ENCODE measurements around the gene WDR81. TPM values are rescaled to one million over a fixed set of nuclear protein-coding genes. Genes with fewer than 3 reads are reported as not detected.
"Not testable (repeated sequence)": the region's sequence is repeated elsewhere in the genome, so short reads cannot be mapped to it uniquely, and the experiment has no call there.

Gene WDR81
- total and polyA plus RNA-seq, 2 donors = 12.0 to 27.0 TPM

DNA sequence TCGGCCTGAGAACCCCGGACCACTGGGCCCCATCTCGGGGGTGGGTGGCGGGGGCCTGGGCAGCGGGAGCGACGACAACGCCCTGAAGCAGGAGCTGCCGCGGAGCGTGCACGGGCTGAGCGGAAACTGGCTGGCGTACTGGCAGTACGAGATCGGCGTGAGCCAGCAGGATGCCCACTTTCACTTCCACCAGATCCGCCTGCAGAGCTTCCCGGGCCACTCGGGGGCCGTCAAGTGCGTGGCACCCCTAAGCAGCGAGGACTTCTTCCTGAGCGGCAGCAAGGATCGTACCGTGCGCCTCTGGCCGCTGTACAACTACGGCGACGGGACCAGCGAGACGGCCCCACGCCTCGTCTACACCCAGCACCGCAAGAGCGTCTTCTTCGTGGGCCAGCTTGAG is 9.3 kb downstream of the WDR81 start:
- 98% methylated on average over 38 of the region's 38 CpGs for WGBS
- no peak for DNase-seq (ENCODE audit: low read depth in 6 of 9, low spot score in 9 of 9)
- peaks cover 43 to 69% of the 10 kb centered on the region in 2 donors for H3K36me3 ChIP-seq (ENCODE audit: control insufficient read depth in 2 of 2, insufficient read depth in 2 of 2, low read length in 1 of 2)

GRCh38 chr17:1735418-1735817 is 10.9 kb downstream of the WDR81 start:
- H3K27me3 ChIP-seq (ENCODE audit: control insufficient read depth in 2 of 2, insufficient read depth in 1 of 2, low read length in 1 of 2) = no peaks in the 10 kb centered on the region
- H3K36me3 ChIP-seq (ENCODE audit: control insufficient read depth in 2 of 2, insufficient read depth in 2 of 2, low read length in 1 of 2) = peaks cover 38 to 65% of the 10 kb centered on the region in 2 donors
- no peak overlapping the region for H3K4me3 ChIP-seq (ENCODE audit: low read length in 2 of 2)
- no peaks in the 10 kb centered on the region for H3K9me3 ChIP-seq (ENCODE audit: control insufficient read depth in 2 of 2, insufficient read depth in 1 of 2, low read length in 1 of 2)
- H3K4me1 ChIP-seq (ENCODE audit: control insufficient read depth in 2 of 2, insufficient read depth in 2 of 2, low read length in 2 of 2) = peaks cover 0 to 18% of the 10 kb centered on the region in 2 donors
- 98% methylated on average over 10 of the region's 10 CpGs for WGBS
- DNase-seq (ENCODE audit: low read depth in 6 of 9, low spot score in 9 of 9) = no peak
- no peak overlapping the region for H3K27ac ChIP-seq (ENCODE audit: low read depth in 1 of 2, low read length in 1 of 2)

More for the DNA sequence above, 9.3 kb downstream of the WDR81 start:
- Histone ChIP-seq H3K9me3 (ENCODE audit: control insufficient read depth in 2 of 2, insufficient read depth in 1 of 2, low read length in 1 of 2) (no peaks in the 10 kb centered on the region), H3K4me1 (ENCODE audit: control insufficient read depth in 2 of 2, insufficient read depth in 2 of 2, low read length in 2 of 2) (peaks cover 0 to 18% of the 10 kb centered on the region in 2 donors), H3K27ac (ENCODE audit: low read depth in 1 of 2, low read length in 1 of 2) (no peak overlapping the region), H3K4me3 (ENCODE audit: low read length in 2 of 2) (no peak overlapping the region), H3K27me3 (ENCODE audit: control insufficient read depth in 2 of 2, insufficient read depth in 1 of 2, low read length in 1 of 2) (no peaks in the 10 kb centered on the region)

- Histone ChIP-seq H3K36me3 (ENCODE audit: control insufficient read depth in 2 of 2, insufficient read depth in 2 of 2, low read length in 1 of 2) (peaks cover 36 to 60% of the 10 kb centered on the region in 2 donors), H3K27ac (ENCODE audit: low read depth in 1 of 2, low read length in 1 of 2) (no peak overlapping the region), H3K4me3 (ENCODE audit: low read length in 2 of 2) (no peak overlapping the region), H3K9me3 (ENCODE audit: control insufficient read depth in 2 of 2, insufficient read depth in 1 of 2, low read length in 1 of 2) (no peaks in the 10 kb centered on the region), H3K27me3 (ENCODE audit: control insufficient read depth in 2 of 2, insufficient read depth in 1 of 2, low read length in 1 of 2) (no peaks in the 10 kb centered on the region), H3K4me1 (ENCODE audit: control insufficient read depth in 2 of 2, insufficient read depth in 2 of 2, low read length in 2 of 2) (peaks cover 0 to 16% of the 10 kb centered on the region in 2 donors)
- no peak for DNase-seq (ENCODE audit: low read depth in 6 of 9, low spot score in 9 of 9)
- WGBS = 97% methylated on average over 17 of the region's 17 CpGs
These were observed 11.4 kb downstream of the WDR81 start for GRCh38 chr17:1735834-1736347.

GRCh38 chr17:1736348-1737281 is 12.1 kb downstream of the WDR81 start:
- H3K4me1 ChIP-seq (ENCODE audit: control insufficient read depth in 2 of 2, insufficient read depth in 2 of 2, low read length in 2 of 2) = peaks cover 0 to 13% of the 10 kb centered on the region in 2 donors
- no peaks in the 10 kb centered on the region for H3K27me3 ChIP-seq (ENCODE audit: control insufficient read depth in 2 of 2, insufficient read depth in 1 of 2, low read length in 1 of 2)
- no peaks in the 10 kb centered on the region for H3K9me3 ChIP-seq (ENCODE audit: control insufficient read depth in 2 of 2, insufficient read depth in 1 of 2, low read length in 1 of 2)
- 81% methylated on average over 25 of the region's 25 CpGs for WGBS
- H3K27ac ChIP-seq (ENCODE audit: low read depth in 1 of 2, low read length in 1 of 2) = peak overlapping the region in 1 of 2 donors; percentile 37
- DNase-seq (ENCODE audit: low read depth in 6 of 9, low spot score in 9 of 9) = peak in 1 of 9 donors; percentile 38
- peaks cover 35 to 55% of the 10 kb centered on the region in 2 donors for H3K36me3 ChIP-seq (ENCODE audit: control insufficient read depth in 2 of 2, insufficient read depth in 2 of 2, low read length in 1 of 2)
- H3K4me3 ChIP-seq (ENCODE audit: low read length in 2 of 2) = no peak overlapping the region

DNA sequence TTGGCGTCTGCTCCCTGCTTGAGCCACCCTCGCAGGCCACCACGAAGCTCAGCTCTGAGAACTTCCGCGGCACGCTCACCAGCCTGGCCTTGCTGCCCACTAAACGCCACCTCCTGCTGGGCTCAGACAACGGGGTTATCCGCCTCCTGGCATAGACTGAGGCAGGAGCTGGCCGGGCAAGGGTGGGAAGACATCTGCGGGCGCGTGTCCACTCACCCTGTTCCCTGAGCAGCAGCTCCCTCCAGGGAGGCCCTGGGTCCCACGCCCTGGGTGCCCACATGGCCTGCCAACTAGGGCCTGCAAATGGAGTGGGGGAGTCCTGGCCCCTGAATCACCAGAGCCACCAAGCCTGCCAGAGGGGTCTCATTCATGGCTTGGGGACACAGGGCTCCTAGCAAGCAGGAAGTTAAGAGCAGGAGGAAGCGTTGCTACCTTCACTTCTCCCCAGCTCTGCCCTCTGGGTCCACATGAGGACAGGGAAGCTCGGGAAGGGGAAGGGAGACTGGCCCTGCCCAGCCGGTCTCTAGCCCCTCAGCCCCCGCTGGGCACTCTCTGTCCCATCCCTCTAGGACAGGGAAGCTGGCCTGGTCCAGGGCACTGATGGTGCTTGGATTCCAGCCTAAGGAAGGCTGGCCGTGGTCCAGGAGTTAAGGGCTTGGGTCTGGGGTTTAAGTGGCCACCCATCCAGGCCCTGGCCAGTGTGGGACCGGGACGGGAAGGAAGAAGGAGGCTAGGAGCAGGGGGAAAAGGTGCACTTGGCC is 13.2 kb downstream of the WDR81 start:
- H3K36me3 ChIP-seq (ENCODE audit: control insufficient read depth in 2 of 2, insufficient read depth in 2 of 2, low read length in 1 of 2) = peaks cover 32 to 49% of the 10 kb centered on the region in 2 donors
- no peak overlapping the region for H3K27ac ChIP-seq (ENCODE audit: low read depth in 1 of 2, low read length in 1 of 2)
- 97% methylated on average over 21 of the region's 21 CpGs for WGBS
- H3K4me1 ChIP-seq (ENCODE audit: control insufficient read depth in 2 of 2, insufficient read depth in 2 of 2, low read length in 2 of 2) = peaks cover 0 to 13% of the 10 kb centered on the region in 2 donors
- H3K27me3 ChIP-seq (ENCODE audit: control insufficient read depth in 2 of 2, insufficient read depth in 1 of 2, low read length in 1 of 2) = no peaks in the 10 kb centered on the region
- no peak for DNase-seq (ENCODE audit: low read depth in 6 of 9, low spot score in 9 of 9)
- H3K4me3 ChIP-seq (ENCODE audit: low read length in 2 of 2) = no peak overlapping the region
- H3K9me3 ChIP-seq (ENCODE audit: control insufficient read depth in 2 of 2, insufficient read depth in 1 of 2, low read length in 1 of 2) = no peaks in the 10 kb centered on the region

- H3K27me3 ChIP-seq (ENCODE audit: control insufficient read depth in 2 of 2, insufficient read depth in 1 of 2, low read length in 1 of 2); H3K27ac ChIP-seq (ENCODE audit: low read depth in 1 of 2, low read length in 1 of 2); DNase-seq (ENCODE audit: low read depth in 6 of 9, low spot score in 9 of 9); H3K4me3 ChIP-seq (ENCODE audit: low read length in 2 of 2); H3K4me1 ChIP-seq (ENCODE audit: control insufficient read depth in 2 of 2, insufficient read depth in 2 of 2, low read length in 2 of 2); H3K9me3 ChIP-seq (ENCODE audit: control insufficient read depth in 2 of 2, insufficient read depth in 1 of 2, low read length in 1 of 2): not testable (repeated sequence)
- H3K36me3 ChIP-seq (ENCODE audit: control insufficient read depth in 2 of 2, insufficient read depth in 2 of 2, low read length in 1 of 2) = peaks cover 8 to 13% of the 10 kb centered on the region in 2 donors
- WGBS = 80% methylated on average over 7 of the region's 7 CpGs
These were observed 17.4 kb downstream of the WDR81 start for GRCh38 chr17:1741899-1742298.

- DNase-seq (ENCODE audit: low read depth in 6 of 9, low spot score in 9 of 9) = no peak
- H3K27ac ChIP-seq (ENCODE audit: low read depth in 1 of 2, low read length in 1 of 2) = no peak within 1 kb of the TSS
These were observed 18.0 kb downstream of the WDR81 start, which contains the start of gene SERPINF2 for GRCh38 chr17:1742371-1743087. SERPINF2 (plus strand) TSS chr17:1742871; CDS start chr17:1744996, 2,125 bp downstream.

DNA sequence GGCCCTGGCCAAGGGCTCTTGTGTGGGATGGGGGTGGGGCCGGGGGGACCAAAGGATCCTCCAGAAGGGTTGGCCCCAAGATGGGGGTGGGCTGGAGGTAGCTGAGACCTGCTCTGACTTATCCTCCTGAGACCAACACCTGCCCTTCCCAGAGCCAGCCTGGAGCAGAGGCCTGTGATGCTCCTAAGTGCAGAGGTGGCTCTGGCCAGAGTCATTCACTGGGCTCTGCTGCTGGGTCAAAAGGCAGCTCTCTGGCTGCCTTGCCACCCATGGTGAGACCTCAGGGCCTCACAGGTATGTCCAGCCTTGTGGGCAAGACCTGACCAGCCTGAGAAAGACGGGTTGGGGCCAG is 18.6 kb downstream of the WDR81 start:
- H3K9me3 ChIP-seq (ENCODE audit: control insufficient read depth in 2 of 2, insufficient read depth in 1 of 2, low read length in 1 of 2) = no peaks in the 10 kb centered on the region
- H3K27ac ChIP-seq (ENCODE audit: low read depth in 1 of 2, low read length in 1 of 2) = no peak overlapping the region
- no peak for DNase-seq (ENCODE audit: low read depth in 6 of 9, low spot score in 9 of 9)
- WGBS = 93% methylated on average over 2 of the region's 2 CpGs
- no peak overlapping the region for H3K4me3 ChIP-seq (ENCODE audit: low read length in 2 of 2)
- H3K27me3 ChIP-seq (ENCODE audit: control insufficient read depth in 2 of 2, insufficient read depth in 1 of 2, low read length in 1 of 2) = no peaks in the 10 kb centered on the region
- H3K36me3 ChIP-seq (ENCODE audit: control insufficient read depth in 2 of 2, insufficient read depth in 2 of 2, low read length in 1 of 2) = peaks cover 2 to 3% of the 10 kb centered on the region in 2 donors
- no peaks in the 10 kb centered on the region for H3K4me1 ChIP-seq (ENCODE audit: control insufficient read depth in 2 of 2, insufficient read depth in 2 of 2, low read length in 2 of 2)

More at GRCh38 chr17:1742371-1743087, 18.0 kb downstream of the WDR81 start, which contains the start of gene SERPINF2:
- no peaks in the 10 kb centered on the region for H3K4me1 ChIP-seq (ENCODE audit: control insufficient read depth in 2 of 2, insufficient read depth in 2 of 2, low read length in 2 of 2)
- H3K4me3 ChIP-seq (ENCODE audit: low read length in 2 of 2) = no peak within 1 kb of the TSS
- H3K27me3 ChIP-seq (ENCODE audit: control insufficient read depth in 2 of 2, insufficient read depth in 1 of 2, low read length in 1 of 2) = no peaks in the 10 kb centered on the region
- H3K9me3 ChIP-seq (ENCODE audit: control insufficient read depth in 2 of 2, insufficient read depth in 1 of 2, low read length in 1 of 2) = no peaks in the 10 kb centered on the region
- 86% methylated on average over 10 of the region's 10 CpGs for WGBS
- peaks cover 7 to 8% of the 10 kb centered on the region in 2 donors for H3K36me3 ChIP-seq (ENCODE audit: control insufficient read depth in 2 of 2, insufficient read depth in 2 of 2, low read length in 1 of 2)
